Stimulated activated CD8-positive, alpha-beta memory T cell treated with anti-CD3 and anti-CD28 coated beads, Interleukin-15, amount 100 ng/mL, for 1 hour (primary cell): ENCODE measurements around the gene THSD7B.
"Not testable (repeated sequence)": the region's sequence is repeated elsewhere in the genome, so short reads cannot be mapped to it uniquely, and the experiment has no call there.

Source experiments
- DNase-seq: peaks from one replicate; pipeline ENCODE4 v3.0.0-alpha.2; 2020; ENCODE audit warnings: low read depth

Gene THSD7B

GRCh38 chr2:137677466-137677865 lies 912.1 kb downstream of the THSD7B start:
- no peak for DNase-seq

- no peak for DNase-seq
Measured at GRCh38 chr2:137689549-137689948, 924.2 kb downstream of the THSD7B start.

- no peak for DNase-seq
Measured at GRCh38 chr2:137693534-137693933, 928.2 kb downstream of the THSD7B start.

- DNase-seq, result no peak
Measured at GRCh38 chr2:137696916-137697315, 931.6 kb downstream of the THSD7B start.

- not testable (repeated sequence) for DNase-seq
Measured at GRCh38 chr2:137700250-137700649, 934.9 kb downstream of the THSD7B start.

GRCh38 chr2:137700681-137701080 lies 935.3 kb downstream of the THSD7B start:
- no peak for DNase-seq

- DNase-seq, result no peak
Measured at GRCh38 chr2:137705296-137705695, 940.0 kb downstream of the THSD7B start.

- DNase-seq, result no peak
Measured at GRCh38 chr2:137706786-137707613, 941.7 kb downstream of the THSD7B start.

- no peak for DNase-seq
Measured at GRCh38 chr2:137708311-137708710, 943.0 kb downstream of the THSD7B start.

- DNase-seq, result no peak
Measured at GRCh38 chr2:137715731-137716191, 950.4 kb downstream of the THSD7B start.

GRCh38 chr2:137718786-137719185 lies 953.4 kb downstream of the THSD7B start:
- no peak for DNase-seq

- no peak for DNase-seq
Measured at GRCh38 chr2:137721733-137722132, 956.4 kb downstream of the THSD7B start.

- DNase-seq, result no peak
Measured at GRCh38 chr2:137724912-137725311, 959.6 kb downstream of the THSD7B start.
